Measurements from ENCODE around the gene FOXRED1. TPM values are rescaled to one million over a fixed set of nuclear protein-coding genes. Genes with fewer than 3 reads are reported as not detected.

FOXRED1 gene
- total RNA-seq, 1 donor from 2014 or later, result 27.7 TPM

- Histone ChIP-seq H3K27ac (replicated peaks) (peak overlapping the region; percentile 90), H3K36me3 (peaks cover 4% of the 10 kb centered on the region), H3K27me3 (ENCODE audit: low read depth) (no peaks in the 10 kb centered on the region), H3K9me3 (replicated peaks) (no peaks in the 10 kb centered on the region), H3K4me3 (peak overlapping the region; percentile 44), H3K4me1 (peaks cover 37% of the 10 kb centered on the region)
- TF ChIP-seq, protein P1, sequence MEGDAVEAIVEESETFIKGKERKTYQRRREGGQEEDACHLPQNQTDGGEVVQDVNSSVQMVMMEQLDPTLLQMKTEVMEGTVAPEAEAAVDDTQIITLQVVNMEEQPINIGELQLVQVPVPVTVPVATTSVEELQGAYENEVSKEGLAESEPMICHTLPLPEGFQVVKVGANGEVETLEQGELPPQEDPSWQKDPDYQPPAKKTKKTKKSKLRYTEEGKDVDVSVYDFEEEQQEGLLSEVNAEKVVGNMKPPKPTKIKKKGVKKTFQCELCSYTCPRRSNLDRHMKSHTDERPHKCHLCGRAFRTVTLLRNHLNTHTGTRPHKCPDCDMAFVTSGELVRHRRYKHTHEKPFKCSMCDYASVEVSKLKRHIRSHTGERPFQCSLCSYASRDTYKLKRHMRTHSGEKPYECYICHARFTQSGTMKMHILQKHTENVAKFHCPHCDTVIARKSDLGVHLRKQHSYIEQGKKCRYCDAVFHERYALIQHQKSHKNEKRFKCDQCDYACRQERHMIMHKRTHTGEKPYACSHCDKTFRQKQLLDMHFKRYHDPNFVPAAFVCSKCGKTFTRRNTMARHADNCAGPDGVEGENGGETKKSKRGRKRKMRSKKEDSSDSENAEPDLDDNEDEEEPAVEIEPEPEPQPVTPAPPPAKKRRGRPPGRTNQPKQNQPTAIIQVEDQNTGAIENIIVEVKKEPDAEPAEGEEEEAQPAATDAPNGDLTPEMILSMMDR (IDR thresholded peaks at IDR 0.05; ENCODE audit: borderline replicate concordance), result no peak
- DNase-seq, result peak; percentile 44
- intact Hi-C loops (cut with micrococcal nuclease), result loop anchor here (5.0 kb wide), 1 partner anchor 39 kb away; the partner anchor contains the start of gene ST3GAL4
Measured at GRCh38 chr11:126318574-126319373, 49.8 kb downstream of the FOXRED1 start.

GRCh38 chr11:126319374-126319740 is 50.4 kb downstream of the FOXRED1 start:
- Histone ChIP-seq H3K27me3 (ENCODE audit: low read depth) (no peaks in the 10 kb centered on the region), H3K4me1 (peaks cover 37% of the 10 kb centered on the region), H3K4me3 (no peak overlapping the region), H3K27ac (replicated peaks) (peak overlapping the region; percentile 90), H3K36me3 (no peaks in the 10 kb centered on the region), H3K9me3 (replicated peaks) (no peaks in the 10 kb centered on the region)
- no peak for DNase-seq
- TF ChIP-seq, protein P1 (IDR thresholded peaks at IDR 0.05; ENCODE audit: borderline replicate concordance), result no peak
- intact Hi-C loops (cut with micrococcal nuclease), result loop anchor here (5.0 kb wide), 1 partner anchor 38 kb away; the partner anchor contains the start of gene ST3GAL4

GRCh38 chr11:126322996-126323395 is 54.0 kb downstream of the FOXRED1 start:
- no peak overlapping the region for H3K4me3 ChIP-seq

DNA sequence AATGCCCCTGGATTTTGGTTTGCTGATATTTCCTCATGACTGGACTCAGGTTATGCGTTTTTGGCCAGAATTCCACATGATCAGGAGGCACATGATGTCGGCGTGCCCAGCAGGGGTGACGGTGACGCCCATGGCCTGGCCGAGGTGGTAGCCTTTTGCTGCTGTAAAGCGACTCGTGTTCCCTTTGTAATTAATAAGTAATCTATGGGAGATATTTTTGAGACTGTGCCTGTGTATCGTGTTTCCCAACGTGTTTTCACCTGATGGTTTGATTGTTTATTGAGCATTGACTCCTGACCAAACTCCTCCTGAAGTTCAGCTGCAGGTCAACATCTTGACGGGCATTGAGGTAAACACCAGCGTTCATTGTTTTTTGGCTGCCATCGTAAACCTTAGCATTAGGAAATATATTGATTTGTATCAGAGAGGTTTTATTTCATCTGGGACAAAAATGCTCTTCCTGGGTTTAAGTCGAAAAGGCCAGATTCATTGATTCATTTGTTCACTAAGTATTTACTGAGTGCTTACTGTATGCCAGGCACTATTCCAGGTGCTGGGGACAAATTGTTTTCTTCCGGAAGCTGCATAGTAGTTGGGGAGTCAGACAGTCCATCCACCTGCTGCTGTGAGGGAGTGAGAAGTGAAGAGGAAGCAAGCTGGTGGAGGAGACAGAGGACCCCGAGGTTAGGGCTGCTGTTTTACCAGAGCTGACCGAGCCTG is 58.5 kb downstream of the FOXRED1 start:
- TF ChIP-seq, protein P1 (IDR thresholded peaks at IDR 0.05; ENCODE audit: borderline replicate concordance), result no peak
- H3K27ac ChIP-seq (replicated peaks), result no peak overlapping the region
- peaks cover 11% of the 10 kb centered on the region for H3K4me1 ChIP-seq
- DNase-seq, result no peak
- H3K27me3 ChIP-seq (ENCODE audit: low read depth), result no peaks in the 10 kb centered on the region
- no peaks in the 10 kb centered on the region for H3K9me3 ChIP-seq (replicated peaks)
- no peak overlapping the region for H3K4me3 ChIP-seq
- peaks cover 10% of the 10 kb centered on the region for H3K36me3 ChIP-seq
- intact Hi-C loops (cut with micrococcal nuclease), result no loop called here

More at GRCh38 chr11:126322996-126323395, 54.0 kb downstream of the FOXRED1 start:
- TF ChIP-seq, protein P1 (IDR thresholded peaks at IDR 0.05; ENCODE audit: borderline replicate concordance), result no peak
- no peaks in the 10 kb centered on the region for H3K27me3 ChIP-seq (ENCODE audit: low read depth)
- H3K36me3 ChIP-seq, result no peaks in the 10 kb centered on the region
- no peak overlapping the region for H3K27ac ChIP-seq (replicated peaks)
- no peaks in the 10 kb centered on the region for H3K9me3 ChIP-seq (replicated peaks)
- no peak for DNase-seq
- intact Hi-C loops (cut with micrococcal nuclease), result no loop called here
- peaks cover 25% of the 10 kb centered on the region for H3K4me1 ChIP-seq

Other genes starting within 250 kb of the FOXRED1 start
- gene CDON, start 206.3 kb upstream of the FOXRED1 start, total RNA-seq, result 9.9 TPM
- 37.6 TPM for gene RPUSD4, start 57.5 kb upstream of the FOXRED1 start, total RNA-seq
- 26.7 TPM for gene FAM118B, start 57.4 kb upstream of the FOXRED1 start, total RNA-seq
- gene SRPRA, start 259 bp upstream of the FOXRED1 start, total RNA-seq, result 64.2 TPM
- gene TIRAP, start 13.9 kb downstream of the FOXRED1 start, total RNA-seq, result 6.0 TPM
- gene DCPS, start 34.9 kb downstream of the FOXRED1 start, total RNA-seq, result 12.1 TPM
- gene ST3GAL4, start 86.5 kb downstream of the FOXRED1 start, total RNA-seq, result 61.7 TPM